Trophoblast cell (in vitro differentiated cells and primary cell): Measurements from ENCODE around the gene ARHGAP31.

Experiments used
- DNase-seq, 2 donors: peaks; one replicate each; pipeline ENCODE4 v3.0.0-alpha.2; 2016
- H2AFZ ChIP-seq: 2 replicates; pipeline ENCODE4 v1.6.1; 2013; ENCODE audit warnings: low read length, moderate library complexity, mild to moderate bottlenecking; ENCODE audit not compliant: insufficient read depth, poor library complexity
- H2AK5ac ChIP-seq: 2 replicates; pipeline ENCODE4 v1.6.1; 2013; ENCODE audit warnings: mild to moderate bottlenecking, low read length
- H2BK120ac ChIP-seq: 2 replicates; pipeline ENCODE4 v1.6.1; 2013; ENCODE audit warnings: low read length, mild to moderate bottlenecking, moderate library complexity; ENCODE audit not compliant: insufficient read depth, poor library complexity
- H2BK12ac ChIP-seq: 2 replicates; pipeline ENCODE4 v1.6.1; 2013; ENCODE audit warnings: mild to moderate bottlenecking, low read length, moderate library complexity
- H2BK5ac ChIP-seq: 2 replicates; pipeline ENCODE4 v1.6.1; 2013; ENCODE audit warnings: low read length, low read depth, moderate library complexity, mild to moderate bottlenecking; ENCODE audit not compliant: poor library complexity
- H3K14ac ChIP-seq: 2 replicates; pipeline ENCODE4 v1.6.1; 2013; ENCODE audit warnings: mild to moderate bottlenecking, low read length
- H3K18ac ChIP-seq: 2 replicates; pipeline ENCODE4 v1.6.1; 2013; ENCODE audit warnings: mild to moderate bottlenecking, low read length
- H3K23ac ChIP-seq: 2 replicates; pipeline ENCODE4 v1.6.1; 2013; ENCODE audit warnings: low read length
- H3K27ac ChIP-seq: 2 replicates; pipeline ENCODE4 v1.5.1; 2013; ENCODE audit warnings: low read depth, mild to moderate bottlenecking, inconsistent platforms, low read length, moderate library complexity
- H3K27me3 ChIP-seq: 2 replicates; pipeline ENCODE4 v1.6.1; 2013; ENCODE audit warnings: inconsistent platforms, mild to moderate bottlenecking, low read length, moderate library complexity; ENCODE audit not compliant: insufficient read depth
- H3K36me3 ChIP-seq, 2 experiments: 1 replicate in 1 of 2; 2 replicates in 1 of 2; pipeline ENCODE4 v1.6.1; 2013; ENCODE audit warnings: low read length in 2 of 2, mild to moderate bottlenecking in 2 of 2, moderate library complexity in 1 of 2; ENCODE audit not compliant: insufficient read depth in 2 of 2, control insufficient read depth in 1 of 2
- H3K4ac ChIP-seq: 2 replicates; pipeline ENCODE4 v1.6.1; 2013; ENCODE audit warnings: low read depth, mild to moderate bottlenecking, low read length, moderate library complexity
- H3K4me1 ChIP-seq, 2 experiments: 1 replicate in 1 of 2; 2 replicates in 1 of 2; pipeline ENCODE4 v1.6.1; 2013; ENCODE audit warnings: low read length in 2 of 2, mild to moderate bottlenecking in 2 of 2, moderate library complexity in 1 of 2; ENCODE audit not compliant: insufficient read depth in 2 of 2, control insufficient read depth in 1 of 2
- H3K4me2 ChIP-seq: 2 replicates; pipeline ENCODE4 v1.6.1; 2013; ENCODE audit warnings: inconsistent platforms, mild to moderate bottlenecking, low read length, moderate library complexity
- H3K4me3 ChIP-seq: 2 replicates; pipeline ENCODE4 v1.5.1; 2013; ENCODE audit warnings: mild to moderate bottlenecking, low read depth, low read length, inconsistent platforms
- H3K79me1 ChIP-seq: one replicate; pipeline ENCODE4 v1.6.1; 2013; ENCODE audit warnings: low read length
- H3K79me2 ChIP-seq: 2 replicates; pipeline ENCODE4 v1.6.1; 2013; ENCODE audit warnings: low read length, mild to moderate bottlenecking; ENCODE audit not compliant: control insufficient read depth, insufficient read depth, poor library complexity
- H3K9ac ChIP-seq: 2 replicates; pipeline ENCODE4 v1.6.1; 2013; ENCODE audit warnings: mild to moderate bottlenecking, low read length
- H3K9me3 ChIP-seq: 2 replicates; pipeline ENCODE4 v1.6.1; 2013; ENCODE audit warnings: low read depth, mild to moderate bottlenecking, control low read depth, inconsistent platforms, low read length; ENCODE audit not compliant: insufficient read depth
- H4K12ac ChIP-seq: 2 replicates; pipeline ENCODE4 v1.6.1; 2013; ENCODE audit warnings: low read depth, mild to moderate bottlenecking, low read length, moderate library complexity
- H4K8ac ChIP-seq: 2 replicates; pipeline ENCODE4 v1.6.1; 2013; ENCODE audit warnings: low read depth, mild to moderate bottlenecking, low read length, moderate library complexity
- H4K91ac ChIP-seq: one replicate; pipeline ENCODE4 v1.6.1; 2013; ENCODE audit warnings: low read depth, mild to moderate bottlenecking, low read length, moderate library complexity
- WGBS: extraction: QIAGEN DNeasy Blood & Tissue Kit; methylation state at CpG from one replicate; pipeline ENCODE4 v1.1.7; 2013; ENCODE audit warnings: missing lambda C conversion rate; ENCODE audit not compliant: insufficient read length, insufficient coverage; ENCODE audit errors: extremely low coverage; 5-methylcytosine and 5-hydroxymethylcytosine counted together

ARHGAP31 gene

GRCh38 chr3:119395923-119396358 is 101.8 kb downstream of the ARHGAP31 start:
- Histone ChIP-seq H3K9me3 (no peaks in the 10 kb centered on the region), H2BK120ac (no peak overlapping the region), H3K79me1 (no peaks in the 10 kb centered on the region), H3K4me2 (no peak overlapping the region), H3K4me3 (no peak overlapping the region), H3K79me2 (no peaks in the 10 kb centered on the region), H4K12ac (no peak overlapping the region), H2AK5ac (no peak overlapping the region), H4K91ac (no peak overlapping the region), H3K23ac (no peak overlapping the region), H2BK12ac (no peak overlapping the region), H3K18ac (no peak overlapping the region), H4K8ac (no peak overlapping the region), H3K14ac (no peak overlapping the region), H3K4ac (no peak overlapping the region), H3K27me3 (no peaks in the 10 kb centered on the region), H3K27ac (no peak overlapping the region), H3K4me1 (peaks cover 0 to 3% of the 10 kb centered on the region in 2 experiments), H2AFZ (no peak overlapping the region), H2BK5ac (no peak overlapping the region), H3K36me3 (peaks cover 20 to 40% of the 10 kb centered on the region in 2 experiments), H3K9ac (no peak overlapping the region)
- no CpG with 5 or more reads among the region's 2 CpGs for WGBS
- no peak for DNase-seq

GRCh38 chr3:119396870-119397269 is 102.7 kb downstream of the ARHGAP31 start:
- Histone ChIP-seq H3K4me3 (no peak overlapping the region), H2BK12ac (no peak overlapping the region), H3K36me3 (peaks cover 19 to 36% of the 10 kb centered on the region in 2 experiments), H2BK5ac (no peak overlapping the region), H3K27me3 (no peaks in the 10 kb centered on the region), H3K79me2 (no peaks in the 10 kb centered on the region), H3K9me3 (no peaks in the 10 kb centered on the region), H3K4me1 (peaks cover 0 to 3% of the 10 kb centered on the region in 2 experiments), H4K91ac (no peak overlapping the region), H3K9ac (no peak overlapping the region), H3K14ac (no peak overlapping the region), H3K4me2 (no peak overlapping the region), H3K27ac (no peak overlapping the region), H2AFZ (no peak overlapping the region), H3K23ac (no peak overlapping the region), H3K79me1 (no peaks in the 10 kb centered on the region), H4K8ac (no peak overlapping the region), H2BK120ac (no peak overlapping the region), H2AK5ac (no peak overlapping the region), H4K12ac (no peak overlapping the region), H3K18ac (no peak overlapping the region), H3K4ac (no peak overlapping the region)
- no peak for DNase-seq
- no CpG with 5 or more reads among the region's 2 CpGs for WGBS

DNA sequence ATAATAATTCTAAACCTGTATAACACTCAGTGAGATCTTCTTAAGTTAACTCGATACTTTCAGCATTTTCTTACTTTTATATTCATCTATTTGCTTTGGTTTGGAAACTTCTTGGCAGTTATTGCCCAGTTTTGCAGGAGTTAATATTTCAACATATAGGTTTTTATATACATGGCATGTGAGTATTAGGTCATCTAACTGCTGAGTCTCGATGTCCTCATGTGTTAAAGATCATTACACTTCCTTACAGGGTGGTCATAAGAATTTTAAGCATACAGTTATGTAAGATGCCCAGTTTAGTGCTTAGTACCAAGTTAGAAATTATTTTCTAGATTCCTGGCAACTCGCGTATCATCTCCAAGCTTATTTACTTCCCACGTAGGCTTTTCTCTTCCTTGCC is 106.3 kb downstream of the ARHGAP31 start:
- Histone ChIP-seq H3K14ac (no peak overlapping the region), H4K12ac (no peak overlapping the region), H2AK5ac (no peak overlapping the region), H3K9me3 (no peaks in the 10 kb centered on the region), H4K8ac (no peak overlapping the region), H2BK12ac (no peak overlapping the region), H3K79me2 (no peaks in the 10 kb centered on the region), H2AFZ (no peak overlapping the region), H3K4ac (no peak overlapping the region), H3K36me3 (peaks cover 19 to 34% of the 10 kb centered on the region in 2 experiments), H3K18ac (no peak overlapping the region), H3K9ac (no peak overlapping the region), H3K27ac (no peak overlapping the region), H3K4me1 (peaks cover 0 to 3% of the 10 kb centered on the region in 2 experiments), H4K91ac (no peak overlapping the region), H3K4me2 (no peak overlapping the region), H2BK5ac (no peak overlapping the region), H3K23ac (no peak overlapping the region), H2BK120ac (no peak overlapping the region), H3K27me3 (no peaks in the 10 kb centered on the region), H3K4me3 (no peak overlapping the region), H3K79me1 (no peaks in the 10 kb centered on the region)
- DNase-seq = peak in 1 of 2 donors; percentile 39
- no CpG with 5 or more reads among the region's 5 CpGs for WGBS

- no peak overlapping the region for H2AK5ac ChIP-seq
- no peak overlapping the region for H2BK5ac ChIP-seq
- H3K4me3 ChIP-seq = no peak overlapping the region
- no peak overlapping the region for H2AFZ ChIP-seq
- H3K9me3 ChIP-seq = no peaks in the 10 kb centered on the region
- H4K8ac ChIP-seq = no peak overlapping the region
- H3K23ac ChIP-seq = no peak overlapping the region
- no peak for DNase-seq
- H3K27me3 ChIP-seq = no peaks in the 10 kb centered on the region
- no peak overlapping the region for H4K12ac ChIP-seq
- H3K14ac ChIP-seq = no peak overlapping the region
- H3K4ac ChIP-seq = no peak overlapping the region
- no peaks in the 10 kb centered on the region for H3K79me2 ChIP-seq
- no peak overlapping the region for H3K18ac ChIP-seq
- H2BK120ac ChIP-seq = no peak overlapping the region
- H2BK12ac ChIP-seq = no peak overlapping the region
- no peak overlapping the region for H3K27ac ChIP-seq
- H3K79me1 ChIP-seq = no peaks in the 10 kb centered on the region
- H3K4me2 ChIP-seq = no peak overlapping the region
- H3K9ac ChIP-seq = no peak overlapping the region
- H3K36me3 ChIP-seq = peaks cover 19 to 36% of the 10 kb centered on the region in 2 experiments
- H3K4me1 ChIP-seq = peaks cover 0 to 3% of the 10 kb centered on the region in 2 experiments
- WGBS = no CpG with 5 or more reads among the region's 5 CpGs
- H4K91ac ChIP-seq = no peak overlapping the region
Observed at GRCh38 chr3:119401069-119401468, 106.9 kb downstream of the ARHGAP31 start.
